Midbrain (tissue), 1 donor: ENCODE data around the gene RSKR.
"Not testable (repeated sequence)": the region's sequence is repeated elsewhere in the genome, so short reads cannot be mapped to it uniquely, and the experiment has no call there.

Experiments used
- DNase-seq: peaks from one replicate; lab custom pipeline; 2025; lab: John Stamatoyannopoulos, UW

RSKR gene

GRCh38 chr17:28623696-28624095, 9.7 kb upstream of the RSKR start:
- no peak for DNase-seq

- DNase-seq: no peak
Observed at GRCh38 chr17:28622186-28622585, 8.2 kb upstream of the RSKR start.

GRCh38 chr17:28620010-28620409, 6.0 kb upstream of the RSKR start:
- DNase-seq: no peak

GRCh38 chr17:28618464-28618863, 4.5 kb upstream of the RSKR start:
- DNase-seq: no peak

GRCh38 chr17:28616281-28616680, 2.3 kb upstream of the RSKR start:
- DNase-seq: no peak

GRCh38 chr17:28615260-28615940, 1.4 kb upstream of the RSKR start:
- DNase-seq: no peak

GRCh38 chr17:28612936-28613872, 781 bp downstream of the RSKR start:
- peak; percentile 47 for DNase-seq

GRCh38 chr17:28612531-28612930, 1.5 kb downstream of the RSKR start:
- no peak for DNase-seq

GRCh38 chr17:28610376-28610775, 3.6 kb downstream of the RSKR start:
- no peak for DNase-seq

GRCh38 chr17:28604031-28604430, 10.0 kb downstream of the RSKR start:
- not testable (repeated sequence) for DNase-seq

GRCh38 chr17:28599311-28600184, 14.4 kb downstream of the RSKR start:
- peak; percentile 58 for DNase-seq

GRCh38 chr17:28598799-28599310, 15.1 kb downstream of the RSKR start, which contains the start of gene SPAG5:
SPAG5 (minus strand) TSS chr17:28599025; CDS start chr17:28598946, 79 bp downstream.
- DNase-seq: peak; percentile 91

- DNase-seq: no peak
Observed at GRCh38 chr17:28598389-28598788, 15.6 kb downstream of the RSKR start.

GRCh38 chr17:28597606-28598383, 16.2 kb downstream of the RSKR start:
- DNase-seq: no peak

- DNase-seq: no peak
Observed at GRCh38 chr17:28592260-28592659, 21.7 kb downstream of the RSKR start.

- no peak for DNase-seq
Observed at GRCh38 chr17:28585851-28586250, 28.1 kb downstream of the RSKR start.

- DNase-seq: no peak
Observed at GRCh38 chr17:28584434-28584833, 29.6 kb downstream of the RSKR start.

GRCh38 chr17:28582513-28582912, 31.5 kb downstream of the RSKR start:
- DNase-seq: no peak

GRCh38 chr17:28580959-28581358, 33.0 kb downstream of the RSKR start:
- DNase-seq: no peak

- no peak for DNase-seq
Observed at GRCh38 chr17:28579526-28579925, 34.5 kb downstream of the RSKR start.
